22Rv1 (cell line): Measurements from ENCODE around the gene MAGI1.
"Not testable (repeated sequence)": the region's sequence is repeated elsewhere in the genome, so short reads cannot be mapped to it uniquely, and the experiment has no call there.

ENCODE experiments used
- H3K27ac ChIP-seq: fragments of 450-650 bp; 2 replicates; pipeline ENCODE4 v1.5.1; 2017
- CTCF ChIP-seq: fragments of 450-650 bp; IDR thresholded peaks from 2 replicates; pipeline ENCODE4 v1.5.1; 2017; ENCODE audit warnings: mild to moderate bottlenecking
- ZFX ChIP-seq: fragments of 450-650 bp; IDR thresholded peaks from 2 replicates; pipeline ENCODE4 v1.6.1; 2017; ENCODE audit warnings: antibody characterized with exemption, borderline replicate concordance

The MAGI1 gene

GRCh38 chr3:65723985-65724384 is 314.7 kb downstream of the MAGI1 start:
- TF ChIP-seq ZFX (no peak), CTCF (no peak)
- H3K27ac ChIP-seq: no peak overlapping the region

- H3K27ac ChIP-seq: no peak overlapping the region
- TF ChIP-seq CTCF: no peak
Observed at GRCh38 chr3:65723011-65723410, 315.7 kb downstream of the MAGI1 start.

- TF ChIP-seq ZFX (no peak), CTCF (no peak)
- H3K27ac ChIP-seq: no peak overlapping the region
Observed at GRCh38 chr3:65720989-65721737, 317.6 kb downstream of the MAGI1 start.

GRCh38 chr3:65719639-65720038 is 319.1 kb downstream of the MAGI1 start:
- not testable (repeated sequence) for H3K27ac ChIP-seq

- H3K27ac ChIP-seq: no peak overlapping the region
- TF ChIP-seq ZFX (no peak), CTCF (no peak)
Observed at GRCh38 chr3:65717676-65718346, 320.9 kb downstream of the MAGI1 start.

GRCh38 chr3:65716071-65716751 is 322.5 kb downstream of the MAGI1 start:
- H3K27ac ChIP-seq: no peak overlapping the region
- TF ChIP-seq ZFX: no peak
- no peak for TF ChIP-seq CTCF

- TF ChIP-seq CTCF: no peak
- no peak for TF ChIP-seq ZFX
- no peak overlapping the region for H3K27ac ChIP-seq
Observed at GRCh38 chr3:65714134-65714533, 324.6 kb downstream of the MAGI1 start.
